NCI-H460 (cell line): ENCODE results near the gene DPH1. TPM values are rescaled to one million over a fixed set of nuclear protein-coding genes. Genes with fewer than 3 reads are reported as not detected.

Source experiments
- DNase-seq: peaks from one replicate; pipeline ENCODE4 v3.0.0-alpha.2; 2016; ENCODE audit warnings: low read depth; ENCODE audit errors: extremely low read depth
- total RNA-seq: library from RNA; depleted of rRNA; stranded (reverse); fragments of >200 nt; shearing (Covaris generic); gene quantifications from 2 replicates; pipeline ENCODE4 v1.2.3, GENCODE V29; 2014

Gene DPH1
- total RNA-seq, 1 experiment from 2014 or later: 33.7 TPM

DNA sequence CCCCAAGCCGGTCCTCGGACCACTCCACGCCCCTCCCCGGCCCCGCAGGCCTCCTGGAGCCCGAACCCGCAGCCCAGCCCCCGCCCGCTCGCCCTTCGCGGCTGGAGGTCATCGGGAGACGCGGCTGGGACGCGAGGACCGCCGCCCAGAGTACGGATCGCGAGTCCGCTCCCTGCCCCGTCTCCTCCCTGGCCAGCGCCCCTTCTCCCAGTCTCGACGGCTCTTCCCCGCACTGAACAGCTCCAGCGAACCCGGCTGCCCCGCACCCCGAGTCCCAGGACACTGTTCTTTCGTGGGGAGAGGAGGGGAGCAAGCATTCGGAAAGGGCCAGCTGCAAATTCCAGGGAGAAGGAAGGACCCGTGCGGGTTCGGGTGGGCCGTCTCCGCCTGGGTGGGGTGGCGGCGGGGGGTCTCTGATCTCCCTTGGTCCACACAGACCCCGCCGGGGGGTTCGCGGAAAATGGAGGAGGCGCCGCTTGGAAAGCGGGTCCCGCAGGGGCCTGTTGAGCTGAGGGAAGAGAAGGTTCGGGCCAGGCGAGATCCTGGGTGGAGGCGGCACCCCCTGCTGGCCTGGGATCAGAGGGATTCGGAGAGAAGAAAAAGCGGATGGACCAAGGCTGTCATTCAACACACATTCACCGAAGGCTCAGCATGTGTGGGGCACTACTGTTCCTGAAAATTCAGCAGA is 4.2 kb upstream of the DPH1 start:
- peak; percentile 61 for DNase-seq

- no peak for DNase-seq
Observed at GRCh38 chr17:2027528-2028233, 2.3 kb upstream of the DPH1 start.

- DNase-seq: no peak
Observed at GRCh38 chr17:2028234-2028614, 1.7 kb upstream of the DPH1 start.

GRCh38 chr17:2028737-2029136 is 1.2 kb upstream of the DPH1 start:
- no peak for DNase-seq

- DNase-seq: no peak
Observed at GRCh38 chr17:2030779-2031163, 818 bp downstream of the DPH1 start.

- DNase-seq: no peak
Observed at GRCh38 chr17:2033153-2033552, 3.2 kb downstream of the DPH1 start.

- no peak for DNase-seq
Observed at GRCh38 chr17:2034157-2034556, 4.2 kb downstream of the DPH1 start.

GRCh38 chr17:2034806-2035540 is 5.0 kb downstream of the DPH1 start:
- no peak for DNase-seq

- no peak for DNase-seq
Observed at GRCh38 chr17:2035541-2036488, 5.9 kb downstream of the DPH1 start.

DNA sequence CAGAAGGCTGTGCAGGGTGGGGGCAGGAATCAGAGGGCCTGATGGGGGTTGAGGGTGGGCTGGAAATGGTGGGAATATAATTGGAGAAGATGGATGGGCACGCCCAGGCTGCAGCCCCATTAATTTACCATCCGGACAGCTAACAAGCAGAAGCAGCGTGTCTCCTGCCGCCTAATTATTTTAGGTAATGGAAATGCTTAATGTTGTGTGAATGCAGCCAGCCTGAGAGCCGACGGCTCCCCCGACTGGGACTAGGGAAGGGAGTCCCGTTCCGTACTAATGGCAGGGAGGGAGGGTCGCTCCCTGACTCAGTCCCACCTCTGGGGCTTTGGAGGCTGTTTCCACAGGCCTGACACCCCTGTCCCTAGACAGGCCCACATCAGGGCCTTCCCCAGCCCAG is 7.2 kb downstream of the DPH1 start:
- no peak for DNase-seq

- no peak for DNase-seq
Observed at GRCh38 chr17:2040219-2040827, 10.4 kb downstream of the DPH1 start.

DNA sequence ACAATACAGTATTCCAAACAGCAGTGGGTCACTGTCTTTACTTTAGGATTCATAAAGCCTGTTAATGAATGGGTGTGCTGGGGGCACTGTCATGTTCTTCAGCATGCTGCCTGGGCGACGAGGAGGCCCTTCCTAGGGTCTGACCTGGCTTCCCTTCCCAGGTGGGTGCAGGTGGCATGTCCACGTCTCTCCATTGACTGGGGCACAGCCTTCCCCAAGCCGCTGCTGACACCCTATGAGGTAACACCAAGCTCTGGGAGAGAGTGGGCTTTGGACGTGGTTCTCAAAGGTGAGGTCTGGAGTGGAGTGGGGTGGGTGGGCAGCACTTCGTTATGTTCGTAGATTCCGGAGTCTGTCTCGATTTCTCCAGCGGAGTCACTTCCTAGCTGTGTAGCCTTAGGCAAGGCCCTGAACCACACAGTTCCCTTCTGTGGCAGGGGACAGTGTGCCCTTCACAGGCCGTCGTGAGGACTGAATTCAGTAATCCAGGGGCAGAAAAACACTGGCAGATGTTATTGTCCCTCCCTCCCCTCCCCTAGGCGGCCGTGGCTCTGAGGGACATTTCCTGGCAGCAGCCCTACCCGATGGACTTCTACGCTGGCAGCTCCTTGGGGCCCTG is 11.1 kb downstream of the DPH1 start:
- no peak for DNase-seq

DNA sequence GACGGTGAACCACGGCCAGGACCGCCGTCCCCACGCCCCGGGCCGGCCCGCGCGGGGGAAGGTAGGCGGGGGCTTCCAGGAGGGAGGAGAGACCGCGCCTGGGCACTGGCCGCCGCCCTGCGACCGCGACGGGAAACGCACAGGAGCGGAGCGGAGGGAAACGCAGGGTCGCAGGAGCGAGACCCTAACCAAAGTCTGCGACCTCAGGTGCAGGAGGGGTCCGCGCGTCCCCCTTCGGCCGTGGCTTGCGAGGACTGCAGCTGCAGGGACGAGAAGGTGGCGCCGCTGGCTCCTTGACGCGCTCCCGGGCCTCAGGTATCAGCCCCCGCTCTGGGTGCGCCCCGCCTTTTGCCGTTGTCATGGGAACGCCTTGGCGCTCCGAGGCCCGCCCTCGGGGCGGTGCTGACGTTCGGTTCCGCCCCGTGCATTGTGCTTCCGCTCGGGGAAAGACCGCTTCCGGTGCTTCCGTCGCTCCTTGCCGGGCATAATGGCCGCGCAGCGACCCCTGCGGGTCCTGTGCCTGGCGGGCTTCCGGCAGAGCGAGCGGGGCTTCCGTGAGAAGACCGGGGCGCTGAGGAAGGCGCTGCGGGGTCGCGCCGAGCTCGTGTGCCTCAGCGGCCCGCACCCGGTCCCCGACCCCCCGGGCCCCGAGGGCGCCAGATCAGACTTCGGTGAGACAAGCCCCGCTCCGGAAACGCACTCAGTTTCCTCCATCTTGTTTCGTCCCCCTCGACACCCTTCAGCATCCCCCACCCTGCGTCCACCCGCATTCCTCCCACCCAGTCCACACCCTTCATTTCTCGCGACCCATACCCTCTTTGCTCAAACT is 11.8 kb downstream of the DPH1 start, which contains the start of gene OVCA2:
Gene OVCA2, plus strand, starts transcription at position 462 of the 829 bp plus-strand sequence. Its CDS starts 26 bp downstream, at position 488.
- peak; percentile 94 for DNase-seq

GRCh38 chr17:2042390-2042847 is 12.5 kb downstream of the DPH1 start:
- no peak for DNase-seq

DNA sequence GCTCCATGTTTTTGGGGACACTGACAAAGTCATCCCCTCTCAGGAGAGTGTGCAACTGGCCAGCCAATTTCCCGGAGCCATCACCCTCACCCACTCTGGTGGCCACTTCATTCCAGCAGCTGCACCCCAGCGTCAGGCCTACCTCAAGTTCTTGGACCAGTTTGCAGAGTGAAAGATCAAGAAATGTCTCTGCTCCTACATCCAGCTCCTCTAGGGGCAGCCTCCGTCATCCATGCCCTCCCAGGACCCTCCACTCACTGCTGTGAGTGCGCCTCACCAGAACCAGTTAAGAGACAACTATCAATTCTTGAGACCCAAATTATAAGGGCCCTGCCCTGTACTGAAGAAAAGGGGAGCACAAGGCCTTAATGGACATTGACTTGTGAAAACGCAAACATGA is 13.0 kb downstream of the DPH1 start:
- DNase-seq: no peak

GRCh38 chr17:2043785-2044184 is 13.8 kb downstream of the DPH1 start:
- no peak for DNase-seq

GRCh38 chr17:2044263-2044894 is 14.4 kb downstream of the DPH1 start:
- no peak for DNase-seq

DNA sequence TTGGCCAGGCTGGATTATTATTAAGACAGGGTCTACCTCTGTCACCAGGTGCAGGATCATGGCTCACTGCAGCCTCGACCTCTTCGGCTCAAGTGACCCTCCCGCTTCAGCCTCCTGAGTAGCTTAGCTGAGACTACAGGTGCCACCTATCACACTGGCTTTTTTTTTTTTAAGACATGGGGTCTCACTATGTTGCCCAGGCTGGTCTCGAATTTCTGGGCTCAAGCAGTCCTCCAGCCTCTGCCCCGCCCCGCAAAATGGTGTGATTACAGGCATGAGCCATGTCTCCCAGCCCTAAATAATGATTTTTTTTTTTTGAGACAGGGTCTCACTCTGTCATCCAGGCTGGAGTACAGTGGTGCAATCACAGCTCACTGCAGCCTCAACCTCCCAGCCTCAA is 17.6 kb downstream of the DPH1 start:
- DNase-seq: no peak
